Activated naive CD8-positive, alpha-beta T cell treated with anti-CD3 and anti-CD28 coated beads for 36 hours (primary cell): Measurements from ENCODE around the gene YES1. TPM values are rescaled to one million over a fixed set of nuclear protein-coding genes. Genes with fewer than 3 reads are reported as not detected.
"Not testable (repeated sequence)": the region's sequence is repeated elsewhere in the genome, so short reads cannot be mapped to it uniquely, and the experiment has no call there.

Experiments
- DNase-seq: peaks from one replicate; pipeline ENCODE4 v3.0.0; 2021
- H3K27ac Mint-ChIP-seq: one replicate; pipeline ENCODE4 v1.8.0; 2022; ENCODE audit warnings: mild to moderate bottlenecking, moderate library complexity, mixed read lengths
- H3K27me3 Mint-ChIP-seq: one replicate; pipeline ENCODE4 v1.8.0; 2022; ENCODE audit warnings: mild to moderate bottlenecking, mixed read lengths
- H3K36me3 Mint-ChIP-seq: one replicate; pipeline ENCODE4 v1.8.0; 2021; ENCODE audit warnings: mild to moderate bottlenecking, mixed read lengths
- H3K4me1 Mint-ChIP-seq: one replicate; pipeline ENCODE4 v1.8.0; 2021; ENCODE audit warnings: mixed read lengths
- H3K4me3 Mint-ChIP-seq: one replicate; pipeline ENCODE4 v1.8.0; 2022; ENCODE audit warnings: mild to moderate bottlenecking, moderate library complexity, mixed read lengths
- H3K9me3 Mint-ChIP-seq: one replicate; pipeline ENCODE4 v1.8.0; 2022; ENCODE audit warnings: mixed read lengths
- total RNA-seq, 2 experiments: library from RNA; stranded (reverse); gene quantifications; one replicate each; pipeline ENCODE4 v1.2.3, GENCODE V29; 2021

Gene YES1
- total RNA-seq, 2 experiments from 2014 or later = 29.0 to 32.2 TPM

- peaks cover 67% of the 10 kb centered on the region for H3K4me1 Mint-ChIP-seq
- peak overlapping the region; percentile 95 for H3K4me3 Mint-ChIP-seq
- H3K9me3 Mint-ChIP-seq = peaks cover 1% of the 10 kb centered on the region
- H3K36me3 Mint-ChIP-seq = peaks cover 27% of the 10 kb centered on the region
- no peaks in the 10 kb centered on the region for H3K27me3 Mint-ChIP-seq
- peak overlapping the region; percentile 98 for H3K27ac Mint-ChIP-seq
- no peak for DNase-seq
Measured at GRCh38 chr18:811182-811891, 705 bp downstream of the YES1 start.

- no peaks in the 10 kb centered on the region for H3K27me3 Mint-ChIP-seq
- peak overlapping the region; percentile 98 for H3K27ac Mint-ChIP-seq
- peaks cover 68% of the 10 kb centered on the region for H3K4me1 Mint-ChIP-seq
- peaks cover 32% of the 10 kb centered on the region for H3K36me3 Mint-ChIP-seq
- DNase-seq = no peak
- H3K9me3 Mint-ChIP-seq = peaks cover 1% of the 10 kb centered on the region
- peak overlapping the region; percentile 95 for H3K4me3 Mint-ChIP-seq
Measured at GRCh38 chr18:809985-810642, 1.9 kb downstream of the YES1 start.

GRCh38 chr18:809228-809627 is 2.8 kb downstream of the YES1 start:
- Mint-ChIP-seq H3K4me1 (peaks cover 62% of the 10 kb centered on the region), H3K4me3 (peak overlapping the region; percentile 95), H3K36me3 (peaks cover 32% of the 10 kb centered on the region), H3K27ac (peak overlapping the region; percentile 98)
- H3K27me3 Mint-ChIP-seq, H3K9me3 Mint-ChIP-seq, DNase-seq: not testable (repeated sequence)

- Mint-ChIP-seq H3K27ac (no peak overlapping the region), H3K4me3 (peak overlapping the region; percentile 65), H3K9me3 (peaks cover 1% of the 10 kb centered on the region), H3K4me1 (peaks cover 57% of the 10 kb centered on the region), H3K36me3 (peaks cover 32% of the 10 kb centered on the region), H3K27me3 (no peaks in the 10 kb centered on the region)
- no peak for DNase-seq
Measured at GRCh38 chr18:808502-808901, 3.5 kb downstream of the YES1 start.

GRCh38 chr18:808086-808485 is 4.0 kb downstream of the YES1 start:
- Mint-ChIP-seq H3K9me3 (peaks cover 1% of the 10 kb centered on the region), H3K4me3 (peak overlapping the region; percentile 65), H3K36me3 (peaks cover 32% of the 10 kb centered on the region), H3K27ac (no peak overlapping the region), H3K27me3 (no peaks in the 10 kb centered on the region), H3K4me1 (peaks cover 58% of the 10 kb centered on the region)
- DNase-seq = no peak

- no peak for DNase-seq
- Mint-ChIP-seq H3K9me3 (peaks cover 1% of the 10 kb centered on the region), H3K27ac (peak overlapping the region; percentile 55), H3K4me1 (peaks cover 64% of the 10 kb centered on the region), H3K27me3 (no peaks in the 10 kb centered on the region), H3K36me3 (peaks cover 30% of the 10 kb centered on the region), H3K4me3 (peak overlapping the region; percentile 50)
Measured at GRCh38 chr18:805755-806110, 6.3 kb downstream of the YES1 start.

GRCh38 chr18:805008-805754 is 6.9 kb downstream of the YES1 start:
- Mint-ChIP-seq H3K4me3 (peak overlapping the region; percentile 50), H3K27ac (peak overlapping the region; percentile 55), H3K36me3 (peaks cover 35% of the 10 kb centered on the region), H3K9me3 (peaks cover 1% of the 10 kb centered on the region), H3K27me3 (no peaks in the 10 kb centered on the region), H3K4me1 (peaks cover 69% of the 10 kb centered on the region)
- DNase-seq = no peak

- peaks cover 61% of the 10 kb centered on the region for H3K4me1 Mint-ChIP-seq
- no peaks in the 10 kb centered on the region for H3K9me3 Mint-ChIP-seq
Measured at GRCh38 chr18:801137-801536, 10.9 kb downstream of the YES1 start.

GRCh38 chr18:799943-800342 is 12.1 kb downstream of the YES1 start:
- DNase-seq = no peak
- H3K4me3 Mint-ChIP-seq = no peak overlapping the region
- peaks cover 5% of the 10 kb centered on the region for H3K9me3 Mint-ChIP-seq
- no peak overlapping the region for H3K27ac Mint-ChIP-seq
- peaks cover 61% of the 10 kb centered on the region for H3K4me1 Mint-ChIP-seq
- no peaks in the 10 kb centered on the region for H3K27me3 Mint-ChIP-seq
- H3K36me3 Mint-ChIP-seq = peaks cover 21% of the 10 kb centered on the region

More at GRCh38 chr18:801137-801536, 10.9 kb downstream of the YES1 start:
- no peak overlapping the region for H3K4me3 Mint-ChIP-seq
- H3K27me3 Mint-ChIP-seq = no peaks in the 10 kb centered on the region
- H3K27ac Mint-ChIP-seq = no peak overlapping the region
- DNase-seq = no peak
- H3K36me3 Mint-ChIP-seq = peaks cover 16% of the 10 kb centered on the region

- H3K27ac Mint-ChIP-seq, H3K9me3 Mint-ChIP-seq, H3K4me3 Mint-ChIP-seq, DNase-seq, H3K27me3 Mint-ChIP-seq: not testable (repeated sequence)
- Mint-ChIP-seq H3K36me3 (peaks cover 24% of the 10 kb centered on the region), H3K4me1 (peaks cover 48% of the 10 kb centered on the region)
Measured at GRCh38 chr18:795383-795782, 16.7 kb downstream of the YES1 start.

GRCh38 chr18:789397-789796 is 22.6 kb downstream of the YES1 start:
- H3K27ac Mint-ChIP-seq = no peak overlapping the region

GRCh38 chr18:785242-785641 is 26.8 kb downstream of the YES1 start:
- DNase-seq = no peak
- Mint-ChIP-seq H3K36me3 (peaks cover 8% of the 10 kb centered on the region), H3K27me3 (no peaks in the 10 kb centered on the region), H3K27ac (no peak overlapping the region), H3K4me3 (no peak overlapping the region), H3K4me1 (peaks cover 49% of the 10 kb centered on the region), H3K9me3 (no peaks in the 10 kb centered on the region)

More at GRCh38 chr18:789397-789796, 22.6 kb downstream of the YES1 start:
- peaks cover 42% of the 10 kb centered on the region for H3K4me1 Mint-ChIP-seq
- DNase-seq = no peak
- no peaks in the 10 kb centered on the region for H3K27me3 Mint-ChIP-seq
- no peak overlapping the region for H3K4me3 Mint-ChIP-seq
- peaks cover 6% of the 10 kb centered on the region for H3K36me3 Mint-ChIP-seq
- peaks cover 1% of the 10 kb centered on the region for H3K9me3 Mint-ChIP-seq

- no peak for DNase-seq
- H3K27ac Mint-ChIP-seq = no peak overlapping the region
- peaks cover 8% of the 10 kb centered on the region for H3K36me3 Mint-ChIP-seq
- H3K4me1 Mint-ChIP-seq = peaks cover 55% of the 10 kb centered on the region
- H3K9me3 Mint-ChIP-seq = no peaks in the 10 kb centered on the region
- H3K27me3 Mint-ChIP-seq = no peaks in the 10 kb centered on the region
- no peak overlapping the region for H3K4me3 Mint-ChIP-seq
Measured at GRCh38 chr18:784470-785172, 27.4 kb downstream of the YES1 start.

- Mint-ChIP-seq H3K36me3 (peaks cover 23% of the 10 kb centered on the region), H3K4me1 (peaks cover 31% of the 10 kb centered on the region), H3K9me3 (no peaks in the 10 kb centered on the region), H3K27ac (no peak overlapping the region), H3K27me3 (no peaks in the 10 kb centered on the region), H3K4me3 (no peak overlapping the region)
- no peak for DNase-seq
Measured at GRCh38 chr18:778194-778927, 33.7 kb downstream of the YES1 start.
